ENCODE results near the gene TRIM71.
A peak's percentile ranks its signal among the peaks of the same experiment; 100 is the strongest.

TRIM71 gene

GRCh38 chr3:32842531-32842931, 24.7 kb downstream of the TRIM71 start:
- TF ChIP-seq POLR2AphosphoS5 (IDR thresholded peaks at IDR 0.05; ENCODE audit: low read depth) (no peak), REST (IDR thresholded peaks at IDR 0.05; ENCODE audit: insufficient replicate concordance, low read depth) (no peak), GABPA (IDR thresholded peaks at IDR 0.05; ENCODE audit: low read depth) (no peak), CTCF (IDR thresholded peaks at IDR 0.05; ENCODE audit: insufficient read depth, low read length) (no peak), SPI1 (IDR thresholded peaks at IDR 0.05; ENCODE audit: borderline replicate concordance, low read depth) (peak; percentile 85)
- Histone ChIP-seq H3K4me3 (replicated peaks; ENCODE audit: insufficient read depth, low read length) (no peak overlapping the region), H3K27ac (replicated peaks) (peak overlapping the region; percentile 40), H3K27me3 (ENCODE audit: insufficient read depth, poor library complexity, severe bottlenecking) (no peaks in the 10 kb centered on the region)
- peak; percentile 4 to 24 for DNase-seq (ENCODE audit: low read depth in 1 of 2, low spot score in 1 of 2)

GRCh38 chr3:32842987-32843386, 25.2 kb downstream of the TRIM71 start:
- H3K27ac ChIP-seq (replicated peaks) = peak overlapping the region; percentile 40

More at GRCh38 chr3:32842987-32843386, 25.2 kb downstream of the TRIM71 start:
- peak; percentile 30 to 61 for DNase-seq (ENCODE audit: low read depth in 1 of 2, low spot score in 1 of 2)
- TF ChIP-seq POLR2AphosphoS5 (IDR thresholded peaks at IDR 0.05; ENCODE audit: low read depth) (no peak), CTCF (IDR thresholded peaks at IDR 0.05; ENCODE audit: insufficient read depth, low read length) (no peak), REST (IDR thresholded peaks at IDR 0.05; ENCODE audit: insufficient replicate concordance, low read depth) (no peak), GABPA (IDR thresholded peaks at IDR 0.05; ENCODE audit: low read depth) (no peak), SPI1 (IDR thresholded peaks at IDR 0.05; ENCODE audit: borderline replicate concordance, low read depth) (no peak)
- no peak overlapping the region for H3K4me3 ChIP-seq (replicated peaks; ENCODE audit: insufficient read depth, low read length)
- H3K27me3 ChIP-seq (ENCODE audit: insufficient read depth, poor library complexity, severe bottlenecking) = no peaks in the 10 kb centered on the region

All from HL-60 (cell line).